Fibroblast of peridontal ligament (primary cell): Measurements from ENCODE around the gene UCHL5.

ENCODE experiments used
- DNase-seq: peaks from one replicate; pipeline ENCODE4 v3.0.0-alpha.2; 2010; ENCODE audit errors: extremely low read depth

UCHL5 gene

GRCh38 chr1:192967211-192967877 is 91.8 kb downstream of the UCHL5 start:
- DNase-seq, result no peak

GRCh38 chr1:192966073-192966472 is 93.1 kb downstream of the UCHL5 start:
- no peak for DNase-seq

GRCh38 chr1:192962901-192963300 is 96.3 kb downstream of the UCHL5 start:
- DNase-seq, result no peak
